Measurements from ENCODE around the gene CRISPLD2.
"Not testable (repeated sequence)": the region's sequence is repeated elsewhere in the genome, so short reads cannot be mapped to it uniquely, and the experiment has no call there.

The CRISPLD2 gene

GRCh38 chr16:84928679-84929420, 109.1 kb downstream of the CRISPLD2 start:
- DNase-seq, result no peak

- no peak for DNase-seq
These were observed 109.9 kb downstream of the CRISPLD2 start for GRCh38 chr16:84929421-84930297.

GRCh38 chr16:84930298-84931106, 110.7 kb downstream of the CRISPLD2 start:
- no peak for DNase-seq

GRCh38 chr16:84931107-84931494, 111.3 kb downstream of the CRISPLD2 start:
- no peak for DNase-seq

GRCh38 chr16:84931506-84931905, 111.7 kb downstream of the CRISPLD2 start:
- no peak for DNase-seq

GRCh38 chr16:84932681-84933080, 112.9 kb downstream of the CRISPLD2 start:
- DNase-seq, result no peak

GRCh38 chr16:84933774-84934631, 114.2 kb downstream of the CRISPLD2 start:
- peak in 46 of 51 donors; percentile 6 to 80 (median 56) for DNase-seq

- DNase-seq, result no peak
These were observed 117.6 kb downstream of the CRISPLD2 start for GRCh38 chr16:84937196-84938005.

- DNase-seq, result not testable (repeated sequence)
These were observed 118.8 kb downstream of the CRISPLD2 start for GRCh38 chr16:84938616-84939015.

- no peak for DNase-seq
These were observed 121.1 kb downstream of the CRISPLD2 start for GRCh38 chr16:84940670-84941551.

GRCh38 chr16:84941921-84942320, 122.1 kb downstream of the CRISPLD2 start:
- no peak for DNase-seq

GRCh38 chr16:84942786-84943185, 123.0 kb downstream of the CRISPLD2 start:
- DNase-seq, result no peak

GRCh38 chr16:84943620-84944019, 123.8 kb downstream of the CRISPLD2 start:
- DNase-seq, result no peak

GRCh38 chr16:84947022-84947421, 127.2 kb downstream of the CRISPLD2 start:
- peak in 3 of 51 donors; percentile 8 to 11 (median 8) for DNase-seq

GRCh38 chr16:84947996-84948850, 128.4 kb downstream of the CRISPLD2 start:
- no peak for DNase-seq

- no peak for DNase-seq
These were observed 129.2 kb downstream of the CRISPLD2 start for GRCh38 chr16:84948851-84949610.
